Colon (tissue), 2 donors: ENCODE results near the gene ELOVL7.
"Not testable (repeated sequence)": the region's sequence is repeated elsewhere in the genome, so short reads cannot be mapped to it uniquely, and the experiment has no call there.

Source experiments
- FAIRE-seq: peaks from 2 replicates; lab custom pipeline; 2012; peaks lifted over from hg19 to GRCh38; lab: Jason Lieb, UNC
- donor health status: control.
- donor health status: control.

ELOVL7 gene

GRCh38 chr5:60830581-60831127, 13.4 kb downstream of the ELOVL7 start:
- no peak for FAIRE-seq

- FAIRE-seq, result no peak
Measured at GRCh38 chr5:60829490-60830266, 14.4 kb downstream of the ELOVL7 start.

- no peak for FAIRE-seq
Measured at GRCh38 chr5:60827201-60827600, 16.9 kb downstream of the ELOVL7 start.

GRCh38 chr5:60826653-60827052, 17.4 kb downstream of the ELOVL7 start:
- no peak for FAIRE-seq

GRCh38 chr5:60823574-60823973, 20.5 kb downstream of the ELOVL7 start:
- no peak for FAIRE-seq

GRCh38 chr5:60822285-60822556, 21.8 kb downstream of the ELOVL7 start:
- FAIRE-seq, result no peak

- FAIRE-seq, result no peak
Measured at GRCh38 chr5:60821488-60822284, 22.4 kb downstream of the ELOVL7 start.

GRCh38 chr5:60820593-60821487, 23.2 kb downstream of the ELOVL7 start:
- FAIRE-seq, result no peak

GRCh38 chr5:60816138-60816537, 27.9 kb downstream of the ELOVL7 start:
- not testable (repeated sequence) for FAIRE-seq

GRCh38 chr5:60814498-60814897, 29.6 kb downstream of the ELOVL7 start:
- FAIRE-seq, result no peak

- FAIRE-seq, result no peak
Measured at GRCh38 chr5:60812426-60812825, 31.6 kb downstream of the ELOVL7 start.

- no peak for FAIRE-seq
Measured at GRCh38 chr5:60811105-60811504, 33.0 kb downstream of the ELOVL7 start.

GRCh38 chr5:60810438-60811085, 33.5 kb downstream of the ELOVL7 start:
- FAIRE-seq, result no peak

GRCh38 chr5:60809891-60810425, 34.1 kb downstream of the ELOVL7 start:
- FAIRE-seq, result no peak

GRCh38 chr5:60806591-60807243, 37.4 kb downstream of the ELOVL7 start:
- no peak for FAIRE-seq

GRCh38 chr5:60805463-60805862, 38.6 kb downstream of the ELOVL7 start:
- FAIRE-seq, result no peak

- no peak for FAIRE-seq
Measured at GRCh38 chr5:60803712-60804111, 40.4 kb downstream of the ELOVL7 start.

- FAIRE-seq, result no peak
Measured at GRCh38 chr5:60802986-60803385, 41.1 kb downstream of the ELOVL7 start.

- no peak for FAIRE-seq
Measured at GRCh38 chr5:60802226-60802625, 41.8 kb downstream of the ELOVL7 start.

GRCh38 chr5:60797482-60798153, 46.5 kb downstream of the ELOVL7 start:
- no peak for FAIRE-seq
